Measurements from ENCODE around the gene CEP112. TPM values are rescaled to one million over a fixed set of nuclear protein-coding genes. Genes with fewer than 3 reads are reported as not detected.

Gene CEP112
- total and polyA plus RNA-seq, 2 of the 8 experiments (the other 6 are each of a cell fraction or from before 2014, with no cell fraction given) = 0.62 to 3.1 TPM

DNA sequence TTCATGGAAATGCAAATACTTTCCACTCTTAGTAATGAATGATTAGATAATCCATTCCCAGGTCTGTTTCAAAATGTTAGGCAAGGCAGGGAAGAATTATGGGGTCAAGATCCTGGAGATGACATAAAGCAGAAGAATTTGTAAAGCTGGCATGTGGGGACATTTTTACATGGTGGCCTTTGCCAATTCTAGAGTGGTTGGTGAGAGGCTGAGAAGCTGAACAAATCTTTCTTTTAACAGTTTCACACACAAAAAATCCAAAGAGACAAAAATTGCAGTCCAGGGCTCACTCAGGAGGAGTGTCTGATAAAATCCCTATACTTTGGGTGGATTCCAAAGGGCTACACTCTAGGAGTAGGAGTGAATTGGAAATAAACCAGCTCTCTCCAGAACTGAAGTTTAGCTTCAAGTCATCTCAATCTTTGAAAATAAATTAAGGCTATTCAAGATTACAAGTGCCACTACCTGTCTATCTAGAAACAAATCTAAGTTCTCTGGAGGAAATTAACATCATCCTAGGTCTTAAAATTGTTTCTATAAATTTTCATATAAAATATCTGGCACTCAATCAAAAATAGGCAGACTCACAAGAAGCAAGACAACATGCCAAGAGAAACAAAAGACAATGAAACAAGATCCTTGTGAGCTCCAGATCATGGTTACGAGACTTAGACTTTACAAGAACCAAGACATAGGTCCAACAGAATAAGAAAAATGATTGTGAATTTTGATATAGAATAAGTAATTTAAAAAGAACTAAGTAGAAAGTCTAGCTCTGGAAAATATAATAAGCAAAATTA lies 517.5 kb downstream of the CEP112 start:
- Histone ChIP-seq H4K5ac (ENCODE audit: insufficient read length, low read depth, low read length) (no peak overlapping the region), H2BK12ac (ENCODE audit: low read depth, low read length) (no peak overlapping the region), H3K4me2 (ENCODE audit: insufficient read depth in 1 of 2, low read depth in 2 of 2, low read length in 2 of 2) (no peak overlapping the region), H3K4ac (replicated peaks; ENCODE audit: insufficient read length, low read depth, low read length) (no peak overlapping the region), H3K14ac (ENCODE audit: insufficient read length) (no peak overlapping the region), H4K20me1 (replicated peaks in 1 of 2; ENCODE audit: control insufficient read depth in 1 of 2, insufficient read depth in 2 of 2, low read length in 2 of 2) (no peaks in the 10 kb centered on the region), H4K91ac (replicated peaks; ENCODE audit: insufficient read length, low read length) (no peak overlapping the region), H3K18ac (ENCODE audit: extremely low read depth, low read length) (no peak overlapping the region), H2BK120ac (replicated peaks; ENCODE audit: low read depth, low read length) (no peak overlapping the region), H3K56ac (replicated peaks; ENCODE audit: insufficient read length, low read depth, low read length) (no peak overlapping the region), H2BK5ac (ENCODE audit: low read depth, low read length) (no peak overlapping the region), H3K4me3 (ENCODE audit: extremely low read depth in 1 of 4, insufficient read depth in 2 of 4, low read depth in 3 of 4, low read length in 4 of 4) (no peak overlapping the region), H3K79me1 (ENCODE audit: low read depth, low read length) (no peaks in the 10 kb centered on the region), H3K4me1 (replicated peaks in 1 of 4; ENCODE audit: control insufficient read depth in 3 of 4, insufficient read depth in 4 of 4, low read length in 3 of 4) (no peaks in the 10 kb centered on the region), H2AK5ac (ENCODE audit: low read depth, low read length) (no peak overlapping the region), H3K23ac (ENCODE audit: insufficient read length) (no peak overlapping the region), H2BK15ac (ENCODE audit: low read length) (no peak overlapping the region), H3K27me3 (replicated peaks in 1 of 4; ENCODE audit: control insufficient read depth in 3 of 4, extremely low read depth in 1 of 4, insufficient read depth in 3 of 4, low read length in 3 of 4) (no peaks in the 10 kb centered on the region), H4K8ac (ENCODE audit: extremely low read depth, insufficient read depth, low read length) (no peak overlapping the region), H2AFZ (ENCODE audit: low read length) (no peak overlapping the region), H3K27ac (ENCODE audit: low read depth, low read length) (no peak overlapping the region), H3K9ac (replicated peaks in 1 of 4; ENCODE audit: extremely low read depth in 1 of 4, low read depth in 3 of 4, low read length in 3 of 4) (no peak overlapping the region), H3K79me2 (ENCODE audit: control insufficient read depth in 1 of 2, insufficient read depth in 2 of 2, low read length in 2 of 2) (no peaks in the 10 kb centered on the region), H3K23me2 (ENCODE audit: low read depth, low read length) (no peaks in the 10 kb centered on the region), H2BK20ac (ENCODE audit: low read length) (no peak overlapping the region), H3K9me3 (ENCODE audit: insufficient read depth in 2 of 2, low read depth in 1 of 2, low read length in 1 of 2) (no peaks in the 10 kb centered on the region), H3K36me3 (ENCODE audit: control insufficient read depth in 2 of 4, insufficient read depth in 4 of 4, low read length in 3 of 4) (no peaks in the 10 kb centered on the region)
- CTCF ChIA-PET (ENCODE audit: partially characterized antibody) = no interaction called here
- FAIRE-seq = no peak
- POLR2A ChIA-PET (ENCODE audit: partially characterized antibody) = no interaction called here
- TF ChIP-seq SIX5 (IDR thresholded peaks at IDR 0.05; ENCODE audit: low read depth, low read length) (no peak), RNF2 (IDR thresholded peaks at IDR 0.05; ENCODE audit: borderline replicate concordance, low read depth, low read length, missing control alignments, poor library complexity, severe bottlenecking) (no peak), RFX5 (IDR thresholded peaks at IDR 0.05; ENCODE audit: borderline replicate concordance, low read depth, low read length) (no peak), SIN3A (conservative IDR thresholded peaks at IDR 0.05 in 1 of 2, IDR thresholded peaks at IDR 0.05 in 1 of 2; ENCODE audit: low read depth in 1 of 2, low read length in 2 of 2) (no peak)
- WGBS, 2 experiments (ENCODE audit: extremely low coverage in 1 of 2, insufficient coverage in 1 of 2, insufficient read length in 1 of 2, insufficient replicate concordance in 2 of 2, low coverage in 1 of 2, low lambda C conversion rate in 2 of 2, missing lambda C conversion rate in 1 of 2) = 93% methylated on average over 1 of the region's 1 CpG; no CpG with 5 or more reads in 1 of the 2 experiments
- DNase-seq (ENCODE audit: low read depth in 1 of 2, low spot score in 2 of 2) = no peak

Measured in H1 (cell line).